Transverse colon (tissue), 4 donors: ENCODE measurements around the gene PROX1. TPM values are rescaled to one million over a fixed set of nuclear protein-coding genes. Genes with fewer than 3 reads are reported as not detected.

Experiments
- DNase-seq: peaks from one replicate; pipeline ENCODE4 v3.0.0-alpha.2; 2019
- H3K27ac ChIP-seq, 4 donors: fragments of 200-600 bp; sonication (generic); 2 replicates each; pipeline ENCODE4 v1.5.1; 2016 to 2018; ENCODE audit warnings: inconsistent platforms in 4 of 4
- H3K27me3 ChIP-seq: fragments of 200-600 bp; sonication (generic); 2 replicates; pipeline ENCODE4 v1.5.1; 2017; ENCODE audit warnings: inconsistent platforms
- H3K36me3 ChIP-seq, 4 donors: fragments of 200-600 bp; sonication (generic); 2 replicates each; pipeline ENCODE4 v1.5.1; 2017 to 2019; ENCODE audit warnings: inconsistent platforms in 4 of 4
- H3K4me1 ChIP-seq, 4 donors: fragments of 200-600 bp; sonication (generic); 2 replicates each; pipeline ENCODE4 v1.5.1; 2017 to 2020; ENCODE audit warnings: inconsistent platforms in 4 of 4
- H3K4me3 ChIP-seq, 4 donors: fragments of 200-600 bp; sonication (generic); 1 replicate in 1 of 4; 2 replicates in 3 of 4; pipeline versions ENCODE4 v1.5.1 to v1.6.1; 2017 to 2019; ENCODE audit warnings: inconsistent platforms in 4 of 4
- H3K9me3 ChIP-seq, 2 donors: fragments of 200-600 bp; sonication (generic); 2 replicates each; pipeline ENCODE4 v1.5.1; 2017 to 2019; ENCODE audit warnings: inconsistent platforms in 2 of 2
- EP300 ChIP-seq: sonication (generic); formaldehyde crosslinking; IDR thresholded peaks from one replicate; pipeline ENCODE4 v1.6.1; 2017; ENCODE audit warnings: antibody characterized with exemption, low read depth
- POLR2A ChIP-seq: fragments of 450-650 bp; IDR thresholded peaks from one replicate; pipeline ENCODE4 v1.6.1; 2016; ENCODE audit warnings: antibody characterized with exemption, mild to moderate bottlenecking, moderate library complexity
- POLR2AphosphoS5 ChIP-seq, 3 donors: sonication (generic); formaldehyde crosslinking; IDR thresholded peaks; one replicate each; pipeline ENCODE4 v1.6.1; 2016; ENCODE audit warnings: antibody characterized with exemption in 3 of 3
- WGBS, 2 donors: methylation state at CpG; one replicate each; pipeline ENCODE4 v1.1.5; 2018; ENCODE audit warnings: low coverage in 1 of 2; 5-methylcytosine and 5-hydroxymethylcytosine counted together
- in situ Hi-C, 4 donors: fragments of 200-750 bp; cut with MboI; loops; one replicate each; pipeline versions ENCODE4 v1.15.0 to v1.15.1; 2017; ENCODE audit warnings: low sequenced_read_pairs in 3 of 4, low pct_ligation_motif_present in 1 of 4, low pct_unique_long_range_greater_than_20kb in 1 of 4
- intact Hi-C: fragments of 100-400 bp; cut with DNase I; formaldehyde crosslinking; loops from one replicate; pipeline ENCODE4 v1.15.1; 2023; ENCODE audit warnings: low total_unique reads
- total RNA-seq, 4 donors: library from RNA; depleted of rRNA; stranded (reverse); fragments of >200 nt; gene quantifications; one replicate each; pipeline ENCODE4 v1.1.0, GENCODE V29; 2016
- TF ChIP-seq, protein P1 (sequence below), 5 experiments: fragments of 200-600 bp in 3 of 5; fragments of 450-650 bp in 2 of 5; sonication (generic) in 3 of 5; IDR thresholded peaks; 1 replicate in 2 of 5; 2 replicates in 3 of 5; pipeline ENCODE4 v1.5.1; 2016 to 2017; ENCODE audit warnings: antibody characterized with exemption in 5 of 5, inconsistent platforms in 3 of 5, mild to moderate bottlenecking in 2 of 5, moderate library complexity in 1 of 5

PROX1 gene
- total RNA-seq, 4 donors from 2014 or later: 3.4 to 16.1 (median 8.0) TPM

DNA sequence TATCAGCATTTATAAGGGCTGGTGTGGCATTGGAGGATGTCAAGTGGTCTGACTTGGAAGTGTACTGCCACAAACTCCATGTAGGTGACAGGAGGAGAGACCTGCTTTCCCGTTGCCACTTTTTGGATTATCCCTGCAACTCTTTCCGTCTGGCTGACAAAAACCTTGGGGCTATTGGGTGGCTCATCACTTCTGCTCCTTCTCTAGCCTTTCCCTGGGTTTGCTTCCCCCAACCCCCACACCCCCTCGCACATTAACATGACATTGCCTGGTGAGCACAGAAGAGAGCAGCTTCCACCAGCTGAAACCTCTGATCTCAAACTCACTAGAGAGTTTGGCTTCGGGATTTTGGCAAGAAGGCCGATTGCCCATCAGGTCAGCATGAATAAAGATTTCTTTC is 39.2 kb downstream of the PROX1 start:
- Histone ChIP-seq H3K27me3 (no peaks in the 10 kb centered on the region), H3K4me3 (no peak overlapping the region), H3K4me1 (no peaks in the 10 kb centered on the region), H3K9me3 (no peaks in the 10 kb centered on the region), H3K27ac (no peak overlapping the region), H3K36me3 (no peaks in the 10 kb centered on the region)
- 72 to 79% methylated on average over 5 of the region's 5 CpGs for WGBS, 2 donors
- intact Hi-C loops: no loop called here
- in situ Hi-C loops: no loop called here
- TF ChIP-seq EP300: no peak
- TF ChIP-seq, protein P1, sequence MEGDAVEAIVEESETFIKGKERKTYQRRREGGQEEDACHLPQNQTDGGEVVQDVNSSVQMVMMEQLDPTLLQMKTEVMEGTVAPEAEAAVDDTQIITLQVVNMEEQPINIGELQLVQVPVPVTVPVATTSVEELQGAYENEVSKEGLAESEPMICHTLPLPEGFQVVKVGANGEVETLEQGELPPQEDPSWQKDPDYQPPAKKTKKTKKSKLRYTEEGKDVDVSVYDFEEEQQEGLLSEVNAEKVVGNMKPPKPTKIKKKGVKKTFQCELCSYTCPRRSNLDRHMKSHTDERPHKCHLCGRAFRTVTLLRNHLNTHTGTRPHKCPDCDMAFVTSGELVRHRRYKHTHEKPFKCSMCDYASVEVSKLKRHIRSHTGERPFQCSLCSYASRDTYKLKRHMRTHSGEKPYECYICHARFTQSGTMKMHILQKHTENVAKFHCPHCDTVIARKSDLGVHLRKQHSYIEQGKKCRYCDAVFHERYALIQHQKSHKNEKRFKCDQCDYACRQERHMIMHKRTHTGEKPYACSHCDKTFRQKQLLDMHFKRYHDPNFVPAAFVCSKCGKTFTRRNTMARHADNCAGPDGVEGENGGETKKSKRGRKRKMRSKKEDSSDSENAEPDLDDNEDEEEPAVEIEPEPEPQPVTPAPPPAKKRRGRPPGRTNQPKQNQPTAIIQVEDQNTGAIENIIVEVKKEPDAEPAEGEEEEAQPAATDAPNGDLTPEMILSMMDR (IDR thresholded peaks at IDR 0.05): no peak
- no peak for TF ChIP-seq POLR2A
- no peak for TF ChIP-seq POLR2AphosphoS5 (IDR thresholded peaks at IDR 0.05)
- DNase-seq: no peak

DNA sequence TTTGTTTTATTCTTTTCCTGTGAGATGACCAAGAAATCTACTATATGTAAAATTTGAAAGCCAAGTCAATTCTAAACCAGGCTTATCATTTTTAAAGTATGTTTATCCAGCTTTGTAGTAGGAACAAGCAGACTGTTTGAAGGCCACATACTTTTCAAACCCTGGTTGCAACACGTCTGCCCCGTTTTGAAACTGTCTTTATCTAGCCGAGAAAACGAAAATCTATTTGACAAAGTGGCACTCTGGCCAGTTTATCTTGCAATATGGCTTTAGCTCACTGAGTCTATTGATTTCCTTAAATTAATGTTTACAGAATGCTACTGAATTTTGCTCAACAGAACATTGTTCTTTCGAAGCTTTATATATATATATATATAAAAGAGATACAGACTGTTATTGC is 39.7 kb downstream of the PROX1 start:
- in situ Hi-C loops: no loop called here
- no peak overlapping the region for H3K27ac ChIP-seq

DNA sequence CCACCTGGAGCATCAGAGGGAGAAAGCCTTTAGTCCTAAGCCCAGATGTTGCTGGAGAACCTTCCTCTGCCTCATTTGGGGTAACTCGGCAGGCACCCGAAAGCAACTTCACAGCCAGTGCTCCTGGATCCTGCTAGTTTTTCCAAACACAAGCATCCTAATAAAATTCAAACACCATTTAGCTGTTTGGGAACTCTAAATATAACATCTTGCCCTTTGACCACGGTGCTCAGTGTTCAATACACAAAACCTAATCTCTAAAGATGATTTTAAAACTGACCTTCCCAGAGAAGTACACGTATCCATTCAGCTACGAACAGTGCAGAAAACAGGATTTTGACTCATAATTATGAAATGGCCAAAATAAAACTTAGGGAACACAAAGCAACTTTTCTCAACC is 40.3 kb downstream of the PROX1 start:
- no peak overlapping the region for H3K4me3 ChIP-seq
- intact Hi-C loops: no loop called here
- no peaks in the 10 kb centered on the region for H3K27me3 ChIP-seq
- H3K27ac ChIP-seq: no peak overlapping the region
- H3K4me1 ChIP-seq: no peaks in the 10 kb centered on the region
- no peaks in the 10 kb centered on the region for H3K9me3 ChIP-seq
- no peak for DNase-seq
- in situ Hi-C loops: no loop called here
- no peaks in the 10 kb centered on the region for H3K36me3 ChIP-seq
- 62 to 69% methylated on average over 3 to 5 of the region's 5 CpGs for WGBS, 2 donors
- TF ChIP-seq, protein P1 (IDR thresholded peaks at IDR 0.05): no peak
- TF ChIP-seq EP300 (no peak), POLR2AphosphoS5 (IDR thresholded peaks at IDR 0.05) (no peak), POLR2A (no peak)

More for the DNA sequence above, 39.7 kb downstream of the PROX1 start:
- DNase-seq: no peak
- Histone ChIP-seq H3K36me3 (no peaks in the 10 kb centered on the region), H3K4me1 (no peaks in the 10 kb centered on the region), H3K4me3 (no peak overlapping the region), H3K27me3 (no peaks in the 10 kb centered on the region), H3K9me3 (no peaks in the 10 kb centered on the region)
- TF ChIP-seq POLR2AphosphoS5 (IDR thresholded peaks at IDR 0.05): no peak
- no peak for TF ChIP-seq POLR2A
- no peak for TF ChIP-seq EP300
- TF ChIP-seq, protein P1 (IDR thresholded peaks at IDR 0.05): no peak
- intact Hi-C loops: no loop called here
- WGBS, 2 donors: 63 to 73% methylated on average over 5 of the region's 5 CpGs

DNA sequence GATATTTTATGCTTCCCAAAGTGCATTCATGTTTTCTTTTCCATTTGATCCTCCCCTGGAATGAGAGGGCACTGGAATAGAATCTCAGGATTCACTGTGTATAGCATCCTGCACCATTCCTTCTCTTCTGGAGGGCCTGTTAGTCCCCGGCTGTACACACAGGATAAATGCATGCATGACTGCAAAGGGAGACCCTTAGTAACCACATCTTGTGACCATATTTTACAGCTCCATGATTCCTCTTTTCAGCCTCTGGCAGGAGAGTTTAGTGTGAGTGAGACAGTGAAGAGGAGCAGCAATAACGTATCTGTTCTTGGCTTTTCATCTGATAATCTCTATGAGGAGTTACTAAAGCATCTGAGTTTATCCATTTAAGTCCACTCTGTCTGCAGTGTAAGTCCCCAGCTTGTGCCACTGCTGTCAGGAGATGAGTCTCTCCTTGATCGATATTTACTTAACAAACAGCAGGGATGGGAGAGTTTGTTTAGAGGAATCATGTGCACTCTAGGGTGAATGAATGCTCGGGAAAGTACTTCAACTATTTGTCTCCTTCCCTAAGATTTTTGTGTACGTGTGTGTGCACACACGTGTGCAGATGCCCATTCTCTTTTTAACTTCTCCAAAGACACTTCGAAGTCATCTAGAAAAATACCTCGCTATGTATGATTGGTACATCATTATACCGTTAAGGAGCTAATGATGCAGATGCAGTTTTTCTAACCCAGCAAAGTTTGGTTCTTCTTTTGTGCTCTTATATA is 41.1 kb downstream of the PROX1 start:
- Histone ChIP-seq H3K27ac (no peak overlapping the region), H3K9me3 (no peaks in the 10 kb centered on the region), H3K4me3 (no peak overlapping the region), H3K27me3 (no peaks in the 10 kb centered on the region), H3K4me1 (no peaks in the 10 kb centered on the region), H3K36me3 (no peaks in the 10 kb centered on the region)
- TF ChIP-seq POLR2AphosphoS5 (IDR thresholded peaks at IDR 0.05): no peak
- no peak for TF ChIP-seq EP300
- TF ChIP-seq, protein P1 (IDR thresholded peaks at IDR 0.05): no peak
- no peak for TF ChIP-seq POLR2A
- in situ Hi-C loops (no loop called here), intact Hi-C loops (no loop called here)
- WGBS, 2 donors: 76 to 80% methylated on average over 8 to 9 of the region's 9 CpGs
- DNase-seq: no peak
